ENCODE results near the gene KNL1. TPM values are rescaled to one million over a fixed set of nuclear protein-coding genes. Genes with fewer than 3 reads are reported as not detected.

The KNL1 gene, protein sequence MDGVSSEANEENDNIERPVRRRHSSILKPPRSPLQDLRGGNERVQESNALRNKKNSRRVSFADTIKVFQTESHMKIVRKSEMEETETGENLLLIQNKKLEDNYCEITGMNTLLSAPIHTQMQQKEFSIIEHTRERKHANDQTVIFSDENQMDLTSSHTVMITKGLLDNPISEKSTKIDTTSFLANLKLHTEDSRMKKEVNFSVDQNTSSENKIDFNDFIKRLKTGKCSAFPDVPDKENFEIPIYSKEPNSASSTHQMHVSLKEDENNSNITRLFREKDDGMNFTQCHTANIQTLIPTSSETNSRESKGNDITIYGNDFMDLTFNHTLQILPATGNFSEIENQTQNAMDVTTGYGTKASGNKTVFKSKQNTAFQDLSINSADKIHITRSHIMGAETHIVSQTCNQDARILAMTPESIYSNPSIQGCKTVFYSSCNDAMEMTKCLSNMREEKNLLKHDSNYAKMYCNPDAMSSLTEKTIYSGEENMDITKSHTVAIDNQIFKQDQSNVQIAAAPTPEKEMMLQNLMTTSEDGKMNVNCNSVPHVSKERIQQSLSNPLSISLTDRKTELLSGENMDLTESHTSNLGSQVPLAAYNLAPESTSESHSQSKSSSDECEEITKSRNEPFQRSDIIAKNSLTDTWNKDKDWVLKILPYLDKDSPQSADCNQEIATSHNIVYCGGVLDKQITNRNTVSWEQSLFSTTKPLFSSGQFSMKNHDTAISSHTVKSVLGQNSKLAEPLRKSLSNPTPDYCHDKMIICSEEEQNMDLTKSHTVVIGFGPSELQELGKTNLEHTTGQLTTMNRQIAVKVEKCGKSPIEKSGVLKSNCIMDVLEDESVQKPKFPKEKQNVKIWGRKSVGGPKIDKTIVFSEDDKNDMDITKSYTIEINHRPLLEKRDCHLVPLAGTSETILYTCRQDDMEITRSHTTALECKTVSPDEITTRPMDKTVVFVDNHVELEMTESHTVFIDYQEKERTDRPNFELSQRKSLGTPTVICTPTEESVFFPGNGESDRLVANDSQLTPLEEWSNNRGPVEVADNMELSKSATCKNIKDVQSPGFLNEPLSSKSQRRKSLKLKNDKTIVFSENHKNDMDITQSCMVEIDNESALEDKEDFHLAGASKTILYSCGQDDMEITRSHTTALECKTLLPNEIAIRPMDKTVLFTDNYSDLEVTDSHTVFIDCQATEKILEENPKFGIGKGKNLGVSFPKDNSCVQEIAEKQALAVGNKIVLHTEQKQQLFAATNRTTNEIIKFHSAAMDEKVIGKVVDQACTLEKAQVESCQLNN (N-terminal part only)
- total RNA-seq (8.7 TPM), polyA plus RNA-seq (ENCODE audit: insufficient read depth in 1 of 8, insufficient read length in 8 of 8, low replicate concordance in 1 of 8) (10 to 100 TPM in 4 of 8 donors, 1 to 10 TPM in 4; 8.7 to 16.9 (median 10.9) TPM)
- long read RNA-seq, donor 1, full-length matches to known transcripts: 1 of 1 reads
- long read RNA-seq, donor 1, partial matches to known transcripts: 0 of 1 reads
- long read RNA-seq, donor 1, other reads (novel, unspliced or antisense): 0 of 1 reads
- long read RNA-seq, donor 2: 0 reads
- long read RNA-seq, donor 3, full-length matches to known transcripts: 1 of 1 reads
- long read RNA-seq, donor 3, partial matches to known transcripts: 0 of 1 reads
- long read RNA-seq, donor 3, other reads (novel, unspliced or antisense): 0 of 1 reads
- long read RNA-seq, donor 4, full-length matches to known transcripts: 1 of 1 reads
- long read RNA-seq, donor 4, partial matches to known transcripts: 0 of 1 reads
- long read RNA-seq, donor 4, other reads (novel, unspliced or antisense): 0 of 1 reads
- long read RNA-seq, donor 5, full-length matches to known transcripts: 2 of 2 reads
- long read RNA-seq, donor 5, partial matches to known transcripts: 0 of 2 reads
- long read RNA-seq, donor 5, other reads (novel, unspliced or antisense): 0 of 2 reads
- long read RNA-seq, donor 6, full-length matches to known transcripts: 1 of 8 reads
- long read RNA-seq, donor 6, partial matches to known transcripts: 7 of 8 reads
- long read RNA-seq, donor 6, other reads (novel, unspliced or antisense): 0 of 8 reads
- long read RNA-seq, donor 7, full-length matches to known transcripts: 2 of 2 reads
- long read RNA-seq, donor 7, partial matches to known transcripts: 0 of 2 reads
- long read RNA-seq, donor 7, other reads (novel, unspliced or antisense): 0 of 2 reads
- long read RNA-seq, donor 8, full-length matches to known transcripts: 4 of 4 reads
- long read RNA-seq, donor 8, partial matches to known transcripts: 0 of 4 reads
- long read RNA-seq, donor 8, other reads (novel, unspliced or antisense): 0 of 4 reads
- long read RNA-seq, donor 9: 0 reads
- long read RNA-seq, donor 10, full-length matches to known transcripts: 1 of 1 reads
- long read RNA-seq, donor 10, partial matches to known transcripts: 0 of 1 reads
- long read RNA-seq, donor 10, other reads (novel, unspliced or antisense): 0 of 1 reads
- long read RNA-seq, donor 11: 0 reads

DNA sequence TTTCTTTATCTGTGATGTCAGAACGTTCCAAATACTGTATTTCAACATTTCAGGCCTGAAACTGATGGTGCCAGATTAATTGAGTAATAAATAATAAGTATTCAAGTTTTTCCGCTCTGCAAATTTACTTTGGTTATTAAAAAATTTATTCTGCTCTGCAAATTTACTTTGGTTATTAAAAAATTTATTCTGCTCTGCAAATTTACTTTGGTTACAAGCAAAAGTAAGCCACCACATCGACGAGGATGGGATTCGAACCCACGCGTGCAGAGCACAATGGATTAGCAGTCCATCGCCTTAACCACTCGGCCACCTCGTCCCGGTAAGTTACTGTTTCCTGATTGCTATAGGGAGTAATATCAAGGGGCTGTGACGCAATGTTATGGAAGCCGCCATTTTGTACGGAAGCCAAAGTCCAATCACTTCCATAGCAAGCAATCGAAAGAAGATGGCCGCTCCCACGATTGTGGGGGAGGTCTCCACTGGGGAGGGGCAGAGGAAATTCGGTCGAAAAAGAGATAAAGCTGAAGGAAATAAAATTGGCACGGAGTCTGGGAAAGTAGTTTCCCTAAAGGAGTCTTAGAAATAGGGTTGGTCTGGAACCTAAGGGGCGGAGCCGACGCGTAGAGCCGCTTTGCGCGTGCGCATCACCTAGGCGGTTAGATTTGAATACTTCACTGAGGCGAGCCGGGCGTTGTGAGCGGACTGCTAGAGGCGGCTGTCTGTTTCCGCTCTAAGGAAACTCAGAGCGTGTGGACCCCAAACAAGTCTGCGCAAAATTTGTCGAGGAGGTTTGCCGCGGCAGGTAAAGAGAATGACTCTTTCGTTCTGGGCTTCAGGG is at the start of gene KNL1:
Gene KNL1 (plus strand): TSS at position 662 of the 841 bp plus-strand sequence. CDS start 8,683 bp downstream, outside the sequence.
- Histone ChIP-seq H3K27ac (ENCODE audit: low read length) (peak within 1 kb of the TSS; percentile 97), H3K4me3 (ENCODE audit: low read length) (peak within 1 kb of the TSS; percentile 84), H3K4me1 (ENCODE audit: control insufficient read depth, insufficient read depth, low read length) (no peaks in the 10 kb centered on the region), H3K36me3 (ENCODE audit: control insufficient read depth, insufficient read depth, low read length) (no peaks in the 10 kb centered on the region), H3K9me3 (replicated peaks; ENCODE audit: control insufficient read depth, low read depth, low read length) (no peaks in the 10 kb centered on the region), H3K27me3 (ENCODE audit: control insufficient read depth, insufficient read depth, low read length) (no peaks in the 10 kb centered on the region)
- DNase-seq: peak; percentile 99
- under 1% methylated on average over 27 of the region's 41 CpGs for WGBS (ENCODE audit: insufficient coverage)

DNA sequence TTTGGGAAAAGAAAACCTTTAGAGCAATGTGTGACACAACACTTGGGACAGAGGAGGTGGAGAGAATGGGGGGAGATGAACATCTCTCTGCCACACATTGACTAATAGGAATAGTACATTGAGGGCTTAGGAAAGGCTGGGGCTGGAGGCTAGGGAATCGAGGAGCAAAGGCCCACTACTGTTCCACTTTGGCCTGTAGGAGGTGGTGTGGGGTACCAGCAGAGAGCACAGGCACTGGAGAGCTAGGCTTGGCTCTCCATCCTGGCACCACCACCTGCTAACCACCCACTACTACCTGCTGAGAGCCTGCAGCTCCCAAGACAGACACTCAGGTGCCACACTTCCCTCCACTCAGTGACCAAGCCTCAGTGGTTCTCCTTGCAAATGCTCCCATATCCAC is 48.6 kb upstream of the KNL1 start:
- Histone ChIP-seq H3K27me3 (ENCODE audit: control insufficient read depth, insufficient read depth, low read length) (no peaks in the 10 kb centered on the region), H3K27ac (ENCODE audit: low read length) (no peak overlapping the region), H3K4me1 (ENCODE audit: control insufficient read depth, insufficient read depth, low read length) (no peaks in the 10 kb centered on the region), H3K4me3 (ENCODE audit: low read length) (no peak overlapping the region), H3K36me3 (ENCODE audit: control insufficient read depth, insufficient read depth, low read length) (peaks cover 19% of the 10 kb centered on the region), H3K9me3 (replicated peaks; ENCODE audit: control insufficient read depth, low read depth, low read length) (no peaks in the 10 kb centered on the region)
- no CpG with 5 or more reads among the region's 1 CpG for WGBS (ENCODE audit: insufficient coverage)
- no peak for DNase-seq

DNA sequence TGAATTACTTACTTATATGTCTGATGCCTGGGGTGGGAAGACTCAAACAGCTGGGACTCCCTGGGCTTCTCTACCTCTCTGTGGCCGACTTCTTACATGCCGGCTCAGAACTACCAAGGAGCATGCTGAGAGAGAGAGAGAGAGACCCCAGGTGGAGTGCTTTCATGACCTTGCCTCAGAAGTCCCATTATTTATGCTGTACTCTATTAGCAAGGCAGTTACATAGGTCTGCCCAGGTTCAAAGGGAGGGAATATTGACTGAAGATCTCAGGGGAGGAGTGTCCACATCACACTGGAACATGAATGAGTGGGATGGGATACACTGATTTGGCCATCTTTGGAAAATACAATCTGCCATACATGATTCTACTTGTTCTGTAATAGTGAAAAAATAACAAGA is 45.4 kb upstream of the KNL1 start:
- DNase-seq: no peak
- H3K27me3 ChIP-seq (ENCODE audit: control insufficient read depth, insufficient read depth, low read length): no peaks in the 10 kb centered on the region
- no peaks in the 10 kb centered on the region for H3K9me3 ChIP-seq (replicated peaks; ENCODE audit: control insufficient read depth, low read depth, low read length)
- no CpG with 5 or more reads among the region's 2 CpGs for WGBS (ENCODE audit: insufficient coverage)
- H3K4me3 ChIP-seq (ENCODE audit: low read length): no peak overlapping the region
- H3K4me1 ChIP-seq (ENCODE audit: control insufficient read depth, insufficient read depth, low read length): peaks cover 4% of the 10 kb centered on the region
- peaks cover 33% of the 10 kb centered on the region for H3K36me3 ChIP-seq (ENCODE audit: control insufficient read depth, insufficient read depth, low read length)
- H3K27ac ChIP-seq (ENCODE audit: low read length): no peak overlapping the region

DNA sequence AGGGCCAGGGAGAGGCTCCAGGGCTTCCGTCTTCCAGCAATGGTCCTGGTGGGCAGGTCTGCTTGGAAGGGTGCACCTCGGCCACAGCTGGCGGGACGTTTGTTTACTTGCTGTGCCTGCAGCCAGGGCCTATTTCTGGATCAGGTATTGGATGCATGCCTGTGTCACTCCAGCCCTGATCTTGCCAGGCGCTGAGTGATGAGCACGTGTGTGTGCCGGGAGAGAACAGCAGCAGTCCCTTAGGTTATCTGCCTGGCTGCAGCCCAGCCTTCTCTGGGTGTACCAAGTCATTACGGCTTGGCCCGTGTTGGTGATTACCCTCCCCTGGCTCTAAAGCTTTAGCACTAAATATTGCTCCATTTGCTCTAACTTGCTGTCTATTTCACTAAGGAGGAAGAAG is 44.2 kb upstream of the KNL1 start:
- peak; percentile 46 for DNase-seq
- H3K9me3 ChIP-seq (replicated peaks; ENCODE audit: control insufficient read depth, low read depth, low read length): no peaks in the 10 kb centered on the region
- H3K27me3 ChIP-seq (ENCODE audit: control insufficient read depth, insufficient read depth, low read length): no peaks in the 10 kb centered on the region
- H3K4me3 ChIP-seq (ENCODE audit: low read length): no peak overlapping the region
- H3K27ac ChIP-seq (ENCODE audit: low read length): peak overlapping the region; percentile 59
- peaks cover 11% of the 10 kb centered on the region for H3K4me1 ChIP-seq (ENCODE audit: control insufficient read depth, insufficient read depth, low read length)
- peaks cover 33% of the 10 kb centered on the region for H3K36me3 ChIP-seq (ENCODE audit: control insufficient read depth, insufficient read depth, low read length)
- WGBS (ENCODE audit: insufficient coverage): 55% methylated on average over 8 of the region's 9 CpGs

DNA sequence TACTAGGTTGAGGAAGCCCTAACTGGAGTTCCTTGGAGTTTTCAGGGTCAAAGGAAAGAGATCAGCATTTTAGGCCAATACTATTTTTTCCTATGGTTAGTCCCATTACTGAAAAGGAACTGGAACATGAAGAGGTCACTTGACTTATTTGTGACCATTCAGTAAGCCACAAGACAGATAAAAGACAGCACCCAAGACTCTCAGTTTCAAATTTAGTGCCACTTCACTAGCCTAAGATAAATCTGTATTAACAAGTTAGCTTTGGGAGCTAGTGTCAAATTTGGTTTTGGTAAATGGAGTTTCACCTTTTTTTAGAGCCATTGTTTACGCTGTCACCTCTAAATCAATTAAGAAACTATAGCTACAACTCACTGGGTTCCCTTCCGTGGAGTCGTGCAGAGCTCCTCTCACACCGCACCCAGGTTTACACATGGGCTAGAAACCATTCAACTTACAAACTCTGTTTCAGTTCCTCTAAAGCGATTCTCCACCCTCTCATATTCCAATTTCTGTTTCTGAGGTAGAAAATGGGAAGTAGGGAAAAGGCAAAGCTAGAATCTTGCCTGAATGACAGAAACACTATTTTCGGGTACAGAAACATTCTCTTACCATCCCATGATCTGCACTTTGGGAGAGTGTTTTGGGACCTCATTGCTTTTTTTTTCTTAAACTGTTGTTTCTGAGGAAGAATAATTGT is 43.6 kb upstream of the KNL1 start:
- Histone ChIP-seq H3K27ac (ENCODE audit: low read length) (peak overlapping the region; percentile 59), H3K4me1 (ENCODE audit: control insufficient read depth, insufficient read depth, low read length) (peaks cover 11% of the 10 kb centered on the region), H3K9me3 (replicated peaks; ENCODE audit: control insufficient read depth, low read depth, low read length) (no peaks in the 10 kb centered on the region), H3K27me3 (ENCODE audit: control insufficient read depth, insufficient read depth, low read length) (no peaks in the 10 kb centered on the region), H3K36me3 (ENCODE audit: control insufficient read depth, insufficient read depth, low read length) (peaks cover 35% of the 10 kb centered on the region), H3K4me3 (ENCODE audit: low read length) (no peak overlapping the region)
- 84% methylated on average over 3 of the region's 6 CpGs for WGBS (ENCODE audit: insufficient coverage)
- DNase-seq: peak; percentile 52

DNA sequence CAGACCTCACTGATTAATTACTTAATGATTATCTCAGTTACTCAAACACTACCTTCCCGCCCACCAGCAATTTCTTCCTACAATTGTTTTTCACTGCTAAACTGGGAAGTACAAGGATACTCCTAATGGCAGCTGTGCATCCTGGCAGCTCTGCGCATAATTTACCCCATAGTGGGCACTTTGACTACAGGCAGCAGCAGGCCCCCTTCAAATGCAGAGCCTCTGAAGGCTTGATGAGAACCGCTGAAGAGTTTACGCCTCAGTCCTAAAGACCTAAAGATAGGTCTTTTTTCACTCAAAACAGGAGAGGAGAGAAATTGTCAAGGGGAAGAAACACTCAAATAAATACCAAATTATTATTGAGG is 39.9 kb upstream of the KNL1 start:
- WGBS (ENCODE audit: insufficient coverage): 66% methylated on average over 2 of the region's 4 CpGs
- Histone ChIP-seq H3K27ac (ENCODE audit: low read length) (peak overlapping the region; percentile 67), H3K9me3 (replicated peaks; ENCODE audit: control insufficient read depth, low read depth, low read length) (no peaks in the 10 kb centered on the region), H3K4me1 (ENCODE audit: control insufficient read depth, insufficient read depth, low read length) (peaks cover 11% of the 10 kb centered on the region), H3K36me3 (ENCODE audit: control insufficient read depth, insufficient read depth, low read length) (peaks cover 27% of the 10 kb centered on the region), H3K4me3 (ENCODE audit: low read length) (no peak overlapping the region), H3K27me3 (ENCODE audit: control insufficient read depth, insufficient read depth, low read length) (no peaks in the 10 kb centered on the region)
- DNase-seq: no peak

DNA sequence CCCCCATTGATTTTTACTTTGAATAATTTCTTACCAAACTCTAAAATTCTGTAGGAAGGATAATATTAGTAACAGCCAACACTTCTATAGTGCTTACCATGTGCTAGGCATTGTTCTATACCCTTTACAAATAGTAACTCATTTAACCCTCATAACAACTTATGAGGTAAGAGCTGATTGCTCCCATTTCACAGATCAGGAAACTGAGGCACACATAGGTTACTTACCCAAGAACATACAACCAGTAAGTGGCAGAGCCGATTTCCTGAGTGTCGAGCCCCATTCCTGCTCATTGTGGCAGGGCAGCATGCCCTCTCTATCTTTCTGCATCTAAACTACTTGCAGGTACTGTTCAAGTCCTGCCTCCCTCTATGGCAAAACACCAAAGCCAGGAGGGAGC is 38.2 kb upstream of the KNL1 start:
- no peaks in the 10 kb centered on the region for H3K9me3 ChIP-seq (replicated peaks; ENCODE audit: control insufficient read depth, low read depth, low read length)
- H3K36me3 ChIP-seq (ENCODE audit: control insufficient read depth, insufficient read depth, low read length): peaks cover 26% of the 10 kb centered on the region
- 100% methylated on average over 1 of the region's 2 CpGs for WGBS (ENCODE audit: insufficient coverage)

More for the DNA sequence above, 38.2 kb upstream of the KNL1 start:
- DNase-seq: no peak
- peaks cover 11% of the 10 kb centered on the region for H3K4me1 ChIP-seq (ENCODE audit: control insufficient read depth, insufficient read depth, low read length)
- H3K27me3 ChIP-seq (ENCODE audit: control insufficient read depth, insufficient read depth, low read length): no peaks in the 10 kb centered on the region
- H3K4me3 ChIP-seq (ENCODE audit: low read length): no peak overlapping the region
- H3K27ac ChIP-seq (ENCODE audit: low read length): no peak overlapping the region
